H9 (cell line): Measurements from ENCODE around the gene HDDC2. TPM values are rescaled to one million over a fixed set of nuclear protein-coding genes. Genes with fewer than 3 reads are reported as not detected.

Experiments
- DNase-seq: peaks from one replicate; pipeline ENCODE4 v3.0.0-alpha.2; 2017
- H2AFZ ChIP-seq: one replicate; pipeline ENCODE4 v1.6.1; 2013; ENCODE audit warnings: mild to moderate bottlenecking, low read length, control low read depth, moderate library complexity
- H2AK5ac ChIP-seq: 2 replicates; pipeline ENCODE4 v1.6.1; 2013; ENCODE audit warnings: low read length, control low read depth, mixed read lengths; ENCODE audit not compliant: insufficient read length
- H2BK120ac ChIP-seq: one replicate; pipeline ENCODE4 v1.6.1; 2013; ENCODE audit warnings: low read depth, mild to moderate bottlenecking, low read length, control low read depth, inconsistent platforms; ENCODE audit not compliant: poor library complexity, severe bottlenecking
- H2BK12ac ChIP-seq: 2 replicates; pipeline ENCODE4 v1.6.1; 2013; ENCODE audit warnings: low read length, control low read depth, mixed read lengths, low read depth; ENCODE audit not compliant: insufficient read length
- H2BK15ac ChIP-seq: 2 replicates; pipeline ENCODE4 v1.6.1; 2013; ENCODE audit warnings: low read depth, low read length, control low read depth
- H2BK20ac ChIP-seq: one replicate; pipeline ENCODE4 v1.6.1; 2013; ENCODE audit warnings: low read depth, mild to moderate bottlenecking, low read length, control low read depth, inconsistent platforms; ENCODE audit not compliant: poor library complexity, severe bottlenecking
- H2BK5ac ChIP-seq: 2 replicates; pipeline ENCODE4 v1.6.1; 2013; ENCODE audit warnings: low read length, control low read depth, mixed read lengths; ENCODE audit not compliant: insufficient read length
- H3K14ac ChIP-seq: 2 replicates; pipeline ENCODE4 v1.6.1; 2013; ENCODE audit warnings: low read length, control low read depth; ENCODE audit not compliant: insufficient read depth
- H3K18ac ChIP-seq: 2 replicates; pipeline ENCODE4 v1.6.1; 2013; ENCODE audit warnings: low read depth, mild to moderate bottlenecking, mixed read lengths, low read length, control low read depth; ENCODE audit not compliant: insufficient read length
- H3K23ac ChIP-seq: 2 replicates; pipeline ENCODE4 v1.6.1; 2013; ENCODE audit warnings: low read length, control low read depth, mixed read lengths, low read depth; ENCODE audit not compliant: insufficient read length
- H3K23me2 ChIP-seq: 2 replicates; pipeline ENCODE4 v1.6.1; 2013; ENCODE audit warnings: low read depth, mild to moderate bottlenecking, mixed read lengths, low read length, control low read depth; ENCODE audit not compliant: insufficient read length, poor library complexity, severe bottlenecking
- H3K27ac ChIP-seq: 2 replicates; pipeline ENCODE4 v1.5.1; 2013; ENCODE audit warnings: low read length, control low read depth, mixed read lengths, low read depth; ENCODE audit not compliant: insufficient read length
- H3K27me3 ChIP-seq: 2 replicates; pipeline ENCODE4 v1.6.1; 2013; ENCODE audit warnings: low read length, control low read depth, inconsistent platforms; ENCODE audit not compliant: insufficient read depth
- H3K4ac ChIP-seq: 2 replicates; pipeline ENCODE4 v1.6.1; 2013; ENCODE audit warnings: low read depth, mild to moderate bottlenecking, control low read depth, inconsistent platforms, low read length, moderate library complexity
- H3K4me1 ChIP-seq: 2 replicates; pipeline ENCODE4 v1.6.1; 2013; ENCODE audit warnings: low read length, control low read depth, inconsistent platforms; ENCODE audit not compliant: insufficient read depth
- H3K4me2 ChIP-seq: 2 replicates; pipeline ENCODE4 v1.6.1; 2013; ENCODE audit warnings: low read length, control low read depth, mixed read lengths; ENCODE audit not compliant: insufficient read length, insufficient read depth
- H3K56ac ChIP-seq: 2 replicates; pipeline ENCODE4 v1.6.1; 2013; ENCODE audit warnings: low read depth, mild to moderate bottlenecking, mixed read lengths, low read length, control low read depth; ENCODE audit not compliant: insufficient read length
- H3K79me1 ChIP-seq: 2 replicates; pipeline ENCODE4 v1.6.1; 2013; ENCODE audit warnings: low read depth, mild to moderate bottlenecking, moderate library complexity, low read length, control low read depth, inconsistent platforms; ENCODE audit not compliant: insufficient read depth, poor library complexity, severe bottlenecking
- H3K79me2 ChIP-seq: 2 replicates; pipeline ENCODE4 v1.6.1; 2013; ENCODE audit warnings: low read length, control low read depth, inconsistent platforms; ENCODE audit not compliant: insufficient read depth
- H3K9ac ChIP-seq: 2 replicates; pipeline ENCODE4 v1.6.1; 2013; ENCODE audit warnings: low read length, control low read depth, mixed read lengths; ENCODE audit not compliant: insufficient read length; ENCODE audit errors: extremely low read depth
- H3K9me3 ChIP-seq: one replicate; pipeline ENCODE4 v1.6.1; 2013; ENCODE audit warnings: low read depth, low read length, inconsistent platforms; ENCODE audit not compliant: control insufficient read depth
- H3T11ph ChIP-seq: one replicate; pipeline ENCODE4 v1.6.1; 2013; ENCODE audit warnings: mild to moderate bottlenecking, low read length, control low read depth, inconsistent platforms
- H4K20me1 ChIP-seq: one replicate; pipeline ENCODE4 v1.6.1; 2013; ENCODE audit not compliant: control insufficient read depth, insufficient read length, insufficient read depth
- H4K5ac ChIP-seq: 2 replicates; pipeline ENCODE4 v1.6.1; 2013; ENCODE audit warnings: low read depth, mild to moderate bottlenecking, mixed read lengths, low read length, control low read depth; ENCODE audit not compliant: insufficient read length
- H4K8ac ChIP-seq: replicated peaks from 2 replicates; pipeline ENCODE4 v1.6.1; 2013; ENCODE audit warnings: low read length, control low read depth, mixed read lengths, low read depth; ENCODE audit not compliant: insufficient read length
- H4K91ac ChIP-seq: 2 replicates; pipeline ENCODE4 v1.6.1; 2013; ENCODE audit warnings: low read depth, mild to moderate bottlenecking, moderate library complexity, mixed read lengths, low read length, control low read depth; ENCODE audit not compliant: insufficient read length
- H3K27ac Mint-ChIP-seq, 3 experiments: 2 replicates in 2 of 3; 3 replicates in 1 of 3; pipeline ENCODE4 v1.8.0; 2020 to 2021; ENCODE audit warnings: mixed read lengths in 3 of 3, mild to moderate bottlenecking in 1 of 3, moderate library complexity in 1 of 3
- H3K27me3 Mint-ChIP-seq: 2 replicates; pipeline ENCODE4 v1.8.0; 2021; ENCODE audit warnings: low read depth, mild to moderate bottlenecking, moderate library complexity, mixed read lengths
- H3K36me3 Mint-ChIP-seq, 3 experiments: 2 replicates in 2 of 3; 3 replicates in 1 of 3; pipeline ENCODE4 v1.8.0; 2020 to 2021; ENCODE audit warnings: low read depth in 3 of 3, mixed read lengths in 3 of 3; ENCODE audit not compliant: insufficient read depth in 1 of 3
- H3K4me1 Mint-ChIP-seq, 2 experiments: 2 replicates each; pipeline ENCODE4 v1.8.0; 2020; ENCODE audit warnings: mixed read lengths in 2 of 2
- H3K4me3 Mint-ChIP-seq, 2 experiments: 2 replicates in 1 of 2; 3 replicates in 1 of 2; pipeline ENCODE4 v1.8.0; 2020 to 2021; ENCODE audit warnings: mild to moderate bottlenecking in 2 of 2, mixed read lengths in 2 of 2, moderate library complexity in 1 of 2
- H3K9me3 Mint-ChIP-seq, 2 experiments: 2 replicates in 1 of 2; 3 replicates in 1 of 2; pipeline ENCODE4 v1.8.0; 2020; ENCODE audit warnings: mild to moderate bottlenecking in 2 of 2, mixed read lengths in 2 of 2, moderate library complexity in 1 of 2
- CTCF ChIP-seq: fragments of 200-600 bp; sonication (generic); conservative IDR thresholded peaks from 3 replicates; pipeline ENCODE4 v1.8.0; 2021; ENCODE audit warnings: antibody characterized with exemption, mild to moderate bottlenecking
- WGBS: extraction: QIAGEN DNeasy Blood & Tissue Kit; methylation state at CpG from one replicate; pipeline ENCODE4 v1.1.7; 2013; ENCODE audit warnings: missing lambda C conversion rate, low lambda C conversion rate, mixed read lengths; ENCODE audit not compliant: insufficient read length; ENCODE audit errors: extremely low coverage; 5-methylcytosine and 5-hydroxymethylcytosine counted together
- total RNA-seq: library from RNA; stranded (reverse); gene quantifications from 2 replicates; pipeline ENCODE4 v1.2.1, GENCODE V29; 2021

The HDDC2 gene
- total RNA-seq, 1 experiment from 2014 or later = 77.8 TPM

GRCh38 chr6:125248136-125248535 lies 53.6 kb downstream of the HDDC2 start:
- Histone ChIP-seq H2BK5ac (no peak overlapping the region), H3K9ac (no peak overlapping the region), H4K91ac (no peak overlapping the region), H3T11ph (no peak overlapping the region), H3K27me3 (no peaks in the 10 kb centered on the region), H3K23me2 (no peaks in the 10 kb centered on the region), H3K56ac (no peak overlapping the region), H3K14ac (no peak overlapping the region), H3K79me1 (no peaks in the 10 kb centered on the region), H2BK15ac (no peak overlapping the region), H4K5ac (no peak overlapping the region), H2AK5ac (no peak overlapping the region), H3K4me2 (no peak overlapping the region), H2BK12ac (no peak overlapping the region), H3K27ac (no peak overlapping the region), H2AFZ (no peak overlapping the region), H3K9me3 (no peaks in the 10 kb centered on the region), H2BK20ac (no peak overlapping the region), H3K23ac (no peak overlapping the region), H3K18ac (no peak overlapping the region), H4K20me1 (no peaks in the 10 kb centered on the region), H4K8ac (no peak overlapping the region), H3K4me1 (no peaks in the 10 kb centered on the region; the same call in 1 of the 2 replicates), H3K4ac (no peak overlapping the region), H3K79me2 (no peaks in the 10 kb centered on the region), H2BK120ac (no peak overlapping the region)
- no peak for DNase-seq
- Mint-ChIP-seq H3K4me1 (peaks cover 17 to 19% of the 10 kb centered on the region in 2 experiments), H3K27ac (no peak overlapping the region), H3K9me3 (no peaks in the 10 kb centered on the region; a peak in 1 of 5 replicates), H3K27me3 (no peaks in the 10 kb centered on the region), H3K4me3 (no peak overlapping the region), H3K36me3 (no peaks in the 10 kb centered on the region)
- no peak for TF ChIP-seq CTCF
- WGBS = no CpG with 5 or more reads among the region's 7 CpGs
